HG02943 (cell line): ENCODE data around the gene R3HDM2.
"Not testable (repeated sequence)": the region's sequence is repeated elsewhere in the genome, so short reads cannot be mapped to it uniquely, and the experiment has no call there.

ENCODE experiments used
- ATAC-seq: cut with Tn5 transposase; IDR thresholded peaks from one replicate; pipeline ENCODE4 v1.9.1; 2021; ENCODE audit warnings: mild to moderate bottlenecking, low read depth, moderate library complexity; ENCODE audit not compliant: unreplicated experiment

R3HDM2 gene

DNA sequence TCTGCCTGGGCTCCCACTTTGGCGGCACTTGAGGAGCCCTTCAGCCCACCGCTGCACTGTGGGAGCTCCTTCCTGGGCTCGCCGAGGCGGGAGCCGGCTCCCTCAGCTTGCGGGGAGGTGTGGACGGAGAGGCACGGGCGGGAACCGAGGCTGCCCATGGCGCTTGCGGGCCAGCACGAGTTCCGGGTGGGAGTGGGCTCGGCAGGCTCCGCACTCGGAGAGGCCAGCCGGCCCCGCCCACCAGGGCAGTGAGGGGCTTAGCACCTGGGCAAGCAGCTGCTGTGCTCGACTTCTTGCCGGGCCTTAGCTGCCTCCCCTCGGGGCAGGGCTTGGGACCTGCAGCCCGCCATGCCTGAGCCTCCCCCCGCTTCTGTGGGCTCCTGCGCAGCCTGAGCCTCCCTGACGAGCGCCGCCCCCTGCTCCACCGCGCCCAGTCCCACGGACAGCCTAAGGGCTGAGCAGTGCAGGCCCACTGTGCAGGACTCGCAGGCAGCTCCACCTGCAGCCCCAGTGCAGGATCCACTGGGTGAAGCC lies 44.6 kb downstream of the R3HDM2 start:
- ATAC-seq = no peak

GRCh38 chr12:57385586-57385985 lies 45.3 kb downstream of the R3HDM2 start:
- no peak for ATAC-seq

- ATAC-seq = no peak
Measured at GRCh38 chr12:57384478-57384877, 46.4 kb downstream of the R3HDM2 start.

DNA sequence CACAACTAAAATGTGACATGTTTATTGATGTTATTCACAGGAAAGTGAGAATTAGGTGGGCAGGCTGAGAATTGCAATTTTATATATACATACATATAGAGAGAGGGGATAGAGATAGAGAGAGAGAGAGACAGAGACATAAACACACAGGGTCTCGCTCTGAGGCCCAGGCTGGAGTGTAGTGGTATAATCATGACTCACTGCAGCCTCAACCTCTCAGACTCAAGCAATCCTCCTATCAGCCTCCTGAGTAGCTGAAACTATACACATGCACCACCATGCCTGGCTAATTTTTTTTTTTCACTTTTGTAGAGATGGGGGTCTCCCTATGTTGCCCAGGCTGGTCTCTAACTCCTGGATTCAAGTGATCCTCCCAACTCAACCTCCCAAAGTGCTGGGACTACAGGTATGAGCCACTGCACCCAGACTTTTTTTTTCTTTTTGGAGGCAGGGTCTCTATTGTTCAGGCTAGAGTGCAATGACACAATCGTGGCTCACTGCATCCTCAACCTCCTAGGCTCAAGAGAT lies 49.1 kb downstream of the R3HDM2 start:
- no peak for ATAC-seq

DNA sequence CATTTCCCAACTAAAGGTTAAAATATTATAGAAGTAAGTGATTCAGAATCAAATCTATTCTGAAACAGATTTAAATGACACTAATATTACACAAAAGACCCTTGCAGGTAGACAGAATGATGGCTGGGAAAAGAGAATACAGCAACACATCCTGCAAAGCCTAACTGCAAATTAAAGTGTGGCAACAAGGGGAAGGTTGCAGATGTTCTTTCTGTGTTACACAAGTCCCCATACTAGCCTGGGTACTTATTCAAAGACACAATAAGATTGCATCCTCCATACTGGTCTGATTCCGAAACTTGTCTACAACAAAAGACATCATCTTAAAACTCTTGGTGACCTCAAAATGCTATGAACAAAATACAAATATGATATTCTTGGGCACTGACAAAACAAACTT lies 50.5 kb downstream of the R3HDM2 start:
- no peak for ATAC-seq

DNA sequence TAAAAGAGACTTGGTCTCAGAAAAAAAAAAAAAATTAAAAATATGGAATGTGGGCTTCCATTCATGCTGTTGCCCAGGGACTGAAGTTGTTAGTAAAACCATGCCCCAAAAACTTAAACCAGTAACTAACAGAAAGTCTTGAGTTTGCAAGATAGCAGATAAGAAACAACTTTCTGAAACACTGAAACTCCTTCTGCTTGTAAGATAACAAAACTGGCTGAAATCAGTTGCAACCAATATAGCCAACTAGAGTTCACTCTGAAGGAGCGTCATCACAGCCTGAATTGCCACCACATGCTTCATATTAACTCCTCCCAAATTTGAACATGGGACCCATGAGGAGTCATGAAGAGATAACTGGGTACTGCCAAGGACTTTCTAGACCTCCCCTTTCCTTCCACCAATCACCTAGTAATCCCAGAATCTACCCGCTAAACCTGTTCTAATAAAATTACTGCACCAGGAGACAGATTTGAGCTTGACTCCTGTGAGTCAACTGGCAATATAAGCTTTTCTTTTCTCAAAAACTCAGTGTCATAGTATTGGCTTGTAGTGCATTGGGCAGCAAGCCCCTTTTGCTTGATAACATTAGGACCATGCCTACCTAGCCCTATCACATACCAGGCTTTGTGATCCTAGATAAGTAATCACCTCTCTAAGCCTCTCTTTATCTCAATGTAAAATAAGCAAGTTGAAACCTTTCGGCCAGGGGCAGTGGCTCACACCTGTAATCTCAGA lies 53.6 kb downstream of the R3HDM2 start:
- ATAC-seq = no peak

DNA sequence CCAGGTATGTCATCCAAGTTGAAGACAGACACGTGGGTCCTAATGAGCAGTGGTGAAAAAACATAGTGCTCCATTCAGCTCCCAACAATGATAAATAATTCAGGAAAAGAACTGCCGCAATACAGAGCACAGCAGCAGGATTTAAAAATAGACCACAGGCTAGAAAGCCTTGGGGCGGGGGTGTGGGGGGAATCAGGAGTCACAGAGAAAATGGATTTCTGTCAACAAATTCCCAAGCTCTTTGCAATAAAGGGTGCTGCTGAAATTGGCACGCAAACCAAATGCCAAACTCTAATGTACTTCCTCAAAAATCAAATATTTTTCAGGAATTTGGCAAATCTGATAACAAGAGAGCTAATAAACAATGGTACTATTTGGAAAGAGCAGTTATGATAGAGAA lies 58.6 kb downstream of the R3HDM2 start:
- no peak for ATAC-seq

GRCh38 chr12:57370696-57371095 lies 60.1 kb downstream of the R3HDM2 start:
- no peak for ATAC-seq

GRCh38 chr12:57370072-57370471 lies 60.8 kb downstream of the R3HDM2 start:
- ATAC-seq = no peak

GRCh38 chr12:57369202-57369601 lies 61.6 kb downstream of the R3HDM2 start:
- ATAC-seq = no peak

- ATAC-seq = no peak
Measured at GRCh38 chr12:57368349-57369095, 62.3 kb downstream of the R3HDM2 start.

- no peak for ATAC-seq
Measured at GRCh38 chr12:57367121-57367520, 63.7 kb downstream of the R3HDM2 start.

GRCh38 chr12:57366315-57366714 lies 64.5 kb downstream of the R3HDM2 start:
- ATAC-seq = no peak

DNA sequence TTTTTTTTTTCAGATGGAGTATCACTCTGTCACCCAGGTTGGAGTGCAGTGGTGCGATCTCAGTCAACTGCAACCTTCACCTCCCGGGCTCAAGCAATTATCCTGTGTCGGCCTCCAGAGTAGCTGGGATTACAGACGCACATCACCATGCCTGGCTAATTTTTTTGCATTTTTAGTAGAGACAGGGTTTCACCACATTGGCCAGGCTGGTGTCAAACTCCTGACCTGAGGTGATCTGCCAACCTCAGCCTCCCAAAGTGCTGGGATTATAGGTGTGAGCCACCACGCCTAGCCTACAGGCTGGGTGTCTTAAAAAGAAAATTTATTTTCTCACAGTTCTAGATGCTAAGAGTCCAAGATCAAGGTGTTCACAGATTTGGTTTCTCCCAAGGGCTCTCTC lies 66.7 kb downstream of the R3HDM2 start:
- not testable (repeated sequence) for ATAC-seq

- ATAC-seq = no peak
Measured at GRCh38 chr12:57360468-57360867, 70.4 kb downstream of the R3HDM2 start.

- no peak for ATAC-seq
Measured at GRCh38 chr12:57358646-57359045, 72.2 kb downstream of the R3HDM2 start.

DNA sequence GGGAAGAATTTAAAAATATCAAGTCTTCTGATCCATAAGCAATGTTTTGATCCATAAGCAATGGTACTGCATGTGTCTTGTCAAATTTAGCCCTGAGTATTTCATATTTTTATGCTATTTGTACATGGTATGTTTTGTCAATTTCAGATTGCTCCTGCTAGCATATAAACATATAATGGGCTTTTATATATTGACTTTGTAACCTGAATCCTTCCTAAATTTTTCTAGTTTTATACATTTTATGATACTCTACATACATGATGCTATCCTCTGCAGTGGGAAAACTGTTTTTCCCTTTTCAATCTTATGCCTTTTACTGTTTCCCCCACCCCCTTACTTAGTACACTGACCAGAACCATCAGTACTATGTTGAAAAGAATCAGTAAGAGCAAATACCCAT lies 75.1 kb downstream of the R3HDM2 start:
- ATAC-seq = no peak

DNA sequence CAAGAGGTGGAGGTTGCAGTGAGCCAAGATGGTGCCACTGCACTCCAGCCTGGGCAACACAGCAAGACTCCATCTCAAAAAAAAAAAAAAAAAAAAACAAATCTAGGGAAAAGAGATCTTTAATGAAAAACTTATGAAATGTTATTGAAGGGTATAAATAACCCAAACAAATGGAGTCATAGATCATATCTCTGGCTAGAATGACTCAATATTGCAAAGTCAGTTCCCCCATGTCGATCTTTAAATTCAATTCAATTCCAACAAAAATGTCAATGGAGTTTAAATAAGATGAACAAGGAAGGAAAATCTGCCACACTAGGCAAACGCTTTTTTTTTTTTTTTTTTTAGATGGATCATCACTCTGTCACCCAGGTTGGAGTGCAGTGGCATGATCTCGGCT lies 78.7 kb downstream of the R3HDM2 start:
- no peak for ATAC-seq

GRCh38 chr12:57347284-57347683 lies 83.6 kb downstream of the R3HDM2 start:
- no peak for ATAC-seq

- no peak for ATAC-seq
Measured at GRCh38 chr12:57343703-57344378, 87.0 kb downstream of the R3HDM2 start.

DNA sequence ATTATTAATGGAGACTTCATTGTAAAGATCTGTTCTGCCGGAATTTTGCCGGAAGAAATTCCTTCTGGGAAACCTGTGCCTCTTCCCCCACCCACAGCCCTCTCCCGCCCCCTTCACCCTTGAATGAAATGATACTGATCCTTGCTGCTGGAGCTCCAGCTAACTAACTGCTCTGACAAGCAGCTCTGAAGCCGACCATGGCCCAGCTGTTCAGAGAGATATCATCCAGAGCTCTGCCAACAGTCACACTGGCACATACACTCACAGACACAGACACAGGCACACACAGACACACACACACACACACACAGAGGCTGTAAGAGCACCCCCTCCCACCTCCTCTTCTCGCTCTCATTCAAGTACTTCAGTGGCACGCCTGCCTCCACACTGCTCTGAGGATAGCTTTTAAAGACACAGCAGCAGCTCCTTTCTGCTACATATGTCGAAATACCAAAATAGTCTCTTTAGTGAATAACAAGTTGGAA lies 88.6 kb downstream of the R3HDM2 start:
- ATAC-seq = no peak
